HEK293T (cell line): Measurements from ENCODE around the gene PXDN.

Experiments used
- CTCF ChIA-PET: fragments of 350-600 bp; formaldehyde crosslinking; extraction: SDS; loops from one replicate; lab custom pipeline; 2021; ENCODE audit warnings: antibody characterized with exemption, inconsistent platforms; lab: Yijun Ruan, JAX
- POLR2A ChIA-PET: fragments of 350-600 bp; formaldehyde crosslinking; extraction: SDS; loops from one replicate; lab custom pipeline; 2020; ENCODE audit warnings: antibody characterized with exemption, inconsistent platforms; lab: Yijun Ruan, JAX
- DNase-seq: peaks from one replicate; pipeline ENCODE4 v3.0.0; 2012; ENCODE audit warnings: mixed read lengths; ENCODE audit errors: extremely low spot score
- ARNT ChIP-seq: fragments of 450-650 bp; IDR thresholded peaks from 2 replicates; pipeline ENCODE4 v1.6.1; 2017; ENCODE audit warnings: mild to moderate bottlenecking
- BHLHE40 ChIP-seq: fragments of 450-650 bp; IDR thresholded peaks from 2 replicates; pipeline ENCODE4 v1.6.1; 2016; ENCODE audit warnings: mild to moderate bottlenecking, moderate library complexity, borderline replicate concordance
- CTBP1 ChIP-seq: fragments of 450-650 bp; IDR thresholded peaks from 2 replicates; pipeline ENCODE4 v1.6.1; 2016; ENCODE audit warnings: borderline replicate concordance
- ELF4 ChIP-seq: fragments of 450-650 bp; IDR thresholded peaks from 2 replicates; pipeline ENCODE4 v1.6.1; 2017; ENCODE audit warnings: antibody characterized with exemption
- FOXA1 ChIP-seq: fragments of 450-650 bp; IDR thresholded peaks from 2 replicates; pipeline ENCODE4 v1.6.1; 2016; ENCODE audit warnings: mild to moderate bottlenecking
- FOXK2 ChIP-seq: fragments of 450-650 bp; IDR thresholded peaks from 2 replicates; pipeline ENCODE4 v1.6.1; 2016; ENCODE audit warnings: mild to moderate bottlenecking
- FOXM1 ChIP-seq: fragments of 450-650 bp; IDR thresholded peaks from 2 replicates; pipeline ENCODE4 v1.6.1; 2017; ENCODE audit warnings: mild to moderate bottlenecking, borderline replicate concordance
- HDGF ChIP-seq: fragments of 450-650 bp; IDR thresholded peaks from 2 replicates; pipeline ENCODE4 v1.6.1; 2017; ENCODE audit warnings: antibody characterized with exemption, borderline replicate concordance
- L3MBTL2 ChIP-seq: fragments of 450-650 bp; conservative IDR thresholded peaks from 2 replicates; pipeline ENCODE4 v1.6.1; 2016; ENCODE audit warnings: mild to moderate bottlenecking
- LEF1 ChIP-seq: fragments of 450-650 bp; IDR thresholded peaks from 2 replicates; pipeline ENCODE4 v1.6.1; 2017; ENCODE audit warnings: mild to moderate bottlenecking, borderline replicate concordance
- NFRKB ChIP-seq: fragments of 450-650 bp; IDR thresholded peaks from 2 replicates; pipeline ENCODE4 v1.6.1; 2016; ENCODE audit warnings: mild to moderate bottlenecking, moderate library complexity
- SP1 ChIP-seq: fragments of 450-650 bp; IDR thresholded peaks from 2 replicates; pipeline ENCODE4 v1.6.1; 2017
- SUZ12 ChIP-seq: fragments of 450-650 bp; IDR thresholded peaks from 2 replicates; pipeline ENCODE4 v1.6.1; 2016; ENCODE audit warnings: mild to moderate bottlenecking
- TARDBP ChIP-seq: fragments of 450-650 bp; IDR thresholded peaks from 2 replicates; pipeline ENCODE4 v1.6.1; 2016
- ZNF384 ChIP-seq: fragments of 450-650 bp; IDR thresholded peaks from 2 replicates; pipeline ENCODE4 v1.6.1; 2016
- TF ChIP-seq, protein P1 (sequence below): fragments of 450-650 bp; IDR thresholded peaks from 2 replicates; pipeline ENCODE4 v1.6.1; 2016

PXDN gene

GRCh38 chr2:1741851-1742250 lies 2.5 kb downstream of the PXDN start:
- no peak for TF ChIP-seq SP1
- TF ChIP-seq ELF4, result no peak
- TF ChIP-seq FOXA1, result no peak
- TF ChIP-seq CTBP1, result no peak
- no peak for TF ChIP-seq FOXM1
- no peak for TF ChIP-seq ZNF384
- no peak for TF ChIP-seq SUZ12
- TF ChIP-seq TARDBP, result no peak
- TF ChIP-seq NFRKB, result no peak
- no peak for TF ChIP-seq LEF1
- no peak for TF ChIP-seq HDGF
- TF ChIP-seq, protein P1, sequence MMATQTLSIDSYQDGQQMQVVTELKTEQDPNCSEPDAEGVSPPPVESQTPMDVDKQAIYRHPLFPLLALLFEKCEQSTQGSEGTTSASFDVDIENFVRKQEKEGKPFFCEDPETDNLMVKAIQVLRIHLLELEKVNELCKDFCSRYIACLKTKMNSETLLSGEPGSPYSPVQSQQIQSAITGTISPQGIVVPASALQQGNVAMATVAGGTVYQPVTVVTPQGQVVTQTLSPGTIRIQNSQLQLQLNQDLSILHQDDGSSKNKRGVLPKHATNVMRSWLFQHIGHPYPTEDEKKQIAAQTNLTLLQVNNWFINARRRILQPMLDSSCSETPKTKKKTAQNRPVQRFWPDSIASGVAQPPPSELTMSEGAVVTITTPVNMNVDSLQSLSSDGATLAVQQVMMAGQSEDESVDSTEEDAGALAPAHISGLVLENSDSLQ, result no peak
- TF ChIP-seq L3MBTL2, result no peak
- TF ChIP-seq FOXK2, result no peak
- no peak for TF ChIP-seq BHLHE40
- TF ChIP-seq ARNT, result no peak
- ChIA-PET CTCF (interaction anchor here (0.6 to 1.2 kb wide), 2 partner anchors 50 to 75 kb away, joined by 3 read pairs; no protein-coding TSS in a partner anchor), POLR2A (no interaction called here)
- no peak for DNase-seq

DNA sequence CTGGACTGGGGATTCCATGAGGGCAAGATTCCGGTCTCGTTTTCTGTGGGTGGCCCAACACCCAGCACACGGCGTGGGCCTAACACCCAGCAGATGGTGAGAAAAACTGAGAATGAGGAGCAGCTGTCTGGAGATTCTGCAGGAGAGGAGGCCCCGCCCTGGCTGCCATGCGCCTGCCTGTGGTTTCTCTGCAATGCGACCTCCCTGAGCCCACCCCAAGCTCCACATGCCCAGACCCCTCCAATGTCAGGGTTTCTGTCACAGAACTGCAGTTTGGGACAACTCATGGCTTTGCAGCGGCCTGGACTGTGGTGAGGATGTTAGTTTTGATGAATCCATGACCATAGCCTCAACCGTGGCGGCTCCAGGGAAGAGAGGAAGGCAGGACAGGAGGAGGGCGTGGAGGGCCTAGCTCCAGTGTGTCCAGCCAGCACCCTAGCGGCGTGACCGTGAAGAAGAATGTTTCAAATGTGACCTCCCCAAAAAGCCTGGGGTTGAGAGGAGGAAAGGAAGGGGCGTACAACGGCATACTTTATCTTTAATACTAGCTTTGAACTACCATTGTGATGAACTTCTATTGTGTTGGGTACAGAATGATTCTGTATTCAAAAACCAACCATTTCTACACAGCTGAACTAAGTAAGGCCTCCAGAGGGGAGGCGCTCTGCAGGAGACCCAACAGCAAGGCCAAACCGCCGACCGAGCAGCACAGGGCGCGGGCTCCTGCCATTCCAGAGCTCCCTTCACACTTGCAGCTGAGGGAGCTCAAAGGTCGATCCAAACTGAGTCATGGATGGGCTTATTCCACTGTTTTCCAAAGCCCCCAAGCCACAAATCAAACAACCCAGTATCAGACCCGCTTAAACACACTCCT lies 3.4 kb downstream of the PXDN start:
- no peak for TF ChIP-seq BHLHE40
- no peak for TF ChIP-seq ELF4
- no peak for TF ChIP-seq ZNF384
- no peak for TF ChIP-seq FOXM1
- no peak for TF ChIP-seq CTBP1
- TF ChIP-seq LEF1, result no peak
- TF ChIP-seq HDGF, result no peak
- TF ChIP-seq ARNT, result no peak
- no peak for TF ChIP-seq NFRKB
- no peak for TF ChIP-seq FOXK2
- TF ChIP-seq TARDBP, result no peak
- TF ChIP-seq, protein P1, result no peak
- TF ChIP-seq SP1, result no peak
- no peak for TF ChIP-seq L3MBTL2
- ChIA-PET POLR2A (no interaction called here), CTCF (no interaction called here)
- no peak for DNase-seq

DNA sequence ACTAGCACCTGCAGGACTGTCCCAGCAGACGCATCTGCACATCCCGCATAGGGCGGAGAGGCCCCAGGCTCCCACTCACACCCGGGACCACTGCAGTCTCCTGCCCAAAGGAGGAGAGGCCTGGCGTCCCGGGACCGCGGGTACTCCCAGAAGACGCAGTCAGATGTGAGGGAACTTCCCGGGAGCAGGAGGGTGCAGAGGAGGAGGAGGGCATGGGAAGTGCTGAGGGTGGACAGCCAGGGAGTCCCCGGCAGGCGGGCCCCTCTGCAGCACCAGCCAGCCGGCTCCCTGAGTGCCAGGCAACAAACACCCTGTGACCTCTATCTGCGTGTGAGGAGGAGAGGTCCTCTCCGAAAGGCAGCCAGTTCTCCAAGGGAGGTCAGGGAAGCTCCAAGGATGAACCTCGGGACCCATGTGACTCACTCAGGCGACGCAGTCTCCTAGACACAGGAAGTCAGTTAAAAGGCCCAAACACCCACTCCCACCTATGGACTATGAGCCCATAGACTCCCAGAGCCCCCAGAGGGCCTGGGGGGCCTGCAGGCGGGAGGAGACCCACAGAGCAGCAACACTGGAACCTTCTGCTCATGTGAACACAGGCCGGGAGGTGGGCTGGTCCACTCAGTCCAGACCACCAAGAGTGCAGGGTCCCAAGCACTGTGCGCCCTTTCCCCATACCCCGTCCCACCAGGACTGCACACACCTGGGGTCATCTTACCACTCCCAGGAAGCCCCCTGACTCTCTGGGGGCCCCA lies 4.2 kb downstream of the PXDN start:
- TF ChIP-seq CTBP1, result no peak
- CTCF ChIA-PET, result no interaction called here
- no peak for DNase-seq
- POLR2A ChIA-PET, result no interaction called here

DNA sequence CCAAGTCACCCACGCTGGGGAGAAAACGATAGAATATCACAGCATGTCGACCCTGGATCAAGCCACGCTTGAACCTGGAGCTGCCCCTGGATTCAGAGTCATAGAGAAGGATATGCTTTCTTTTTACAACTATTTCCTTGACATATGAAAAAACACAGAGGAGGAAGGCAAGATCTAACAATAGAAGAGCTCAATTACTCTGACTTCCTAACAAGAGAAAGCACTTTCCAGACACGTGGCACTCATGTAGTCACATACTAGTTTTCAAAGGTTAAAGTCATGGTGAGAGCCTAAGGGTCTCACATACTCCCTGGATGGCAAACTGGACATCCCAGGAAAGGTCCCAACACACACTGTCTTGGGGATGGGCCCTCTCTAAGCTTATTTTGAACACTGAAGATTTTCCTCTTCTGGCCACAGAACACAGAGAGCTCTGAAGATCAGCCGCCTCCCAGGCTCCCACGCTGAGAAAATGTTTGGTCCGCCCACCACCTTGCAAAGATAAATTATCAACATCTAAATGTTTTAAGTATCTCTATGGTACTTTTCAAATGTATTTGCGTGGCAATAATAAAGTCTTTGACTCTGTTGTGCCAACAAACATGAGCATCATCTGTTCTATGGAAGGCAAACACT lies 4.9 kb downstream of the PXDN start:
- no peak for DNase-seq
- ChIA-PET POLR2A (no interaction called here), CTCF (interaction anchor here (1.2 kb wide), 1 partner anchor 11 kb away, joined by 3 read pairs; no protein-coding TSS in a partner anchor)
- TF ChIP-seq NFRKB, result no peak
- TF ChIP-seq, protein P1, result no peak
- no peak for TF ChIP-seq SP1
- TF ChIP-seq FOXA1, result no peak
- no peak for TF ChIP-seq FOXK2
- no peak for TF ChIP-seq TARDBP
- TF ChIP-seq FOXM1, result no peak
- TF ChIP-seq ELF4, result no peak
- TF ChIP-seq CTBP1, result no peak
- no peak for TF ChIP-seq LEF1
- no peak for TF ChIP-seq HDGF
- no peak for TF ChIP-seq L3MBTL2
- no peak for TF ChIP-seq SUZ12
- TF ChIP-seq BHLHE40, result no peak
- no peak for TF ChIP-seq ZNF384
- no peak for TF ChIP-seq ARNT

- ChIA-PET POLR2A (no interaction called here), CTCF (interaction anchor here (1.2 kb wide), 1 partner anchor 12 kb away, joined by 3 read pairs; no protein-coding TSS in a partner anchor)
- no peak for TF ChIP-seq BHLHE40
- no peak for TF ChIP-seq ZNF384
- no peak for TF ChIP-seq SP1
- no peak for TF ChIP-seq FOXK2
- TF ChIP-seq, protein P1, result no peak
- TF ChIP-seq ARNT, result no peak
- no peak for TF ChIP-seq TARDBP
- no peak for TF ChIP-seq CTBP1
- no peak for TF ChIP-seq L3MBTL2
- DNase-seq, result no peak
These were observed 5.5 kb downstream of the PXDN start for GRCh38 chr2:1738646-1739302.
